ENCODE measurements around the gene GCC2. TPM values are rescaled to one million over a fixed set of nuclear protein-coding genes. Genes with fewer than 3 reads are reported as not detected.

GCC2 gene
- total RNA-seq, 3 donors from 2014 or later (not counting 1 experiment from before 2014, with no cell fraction given): 84.8 to 110 (median 89.6) TPM

DNA sequence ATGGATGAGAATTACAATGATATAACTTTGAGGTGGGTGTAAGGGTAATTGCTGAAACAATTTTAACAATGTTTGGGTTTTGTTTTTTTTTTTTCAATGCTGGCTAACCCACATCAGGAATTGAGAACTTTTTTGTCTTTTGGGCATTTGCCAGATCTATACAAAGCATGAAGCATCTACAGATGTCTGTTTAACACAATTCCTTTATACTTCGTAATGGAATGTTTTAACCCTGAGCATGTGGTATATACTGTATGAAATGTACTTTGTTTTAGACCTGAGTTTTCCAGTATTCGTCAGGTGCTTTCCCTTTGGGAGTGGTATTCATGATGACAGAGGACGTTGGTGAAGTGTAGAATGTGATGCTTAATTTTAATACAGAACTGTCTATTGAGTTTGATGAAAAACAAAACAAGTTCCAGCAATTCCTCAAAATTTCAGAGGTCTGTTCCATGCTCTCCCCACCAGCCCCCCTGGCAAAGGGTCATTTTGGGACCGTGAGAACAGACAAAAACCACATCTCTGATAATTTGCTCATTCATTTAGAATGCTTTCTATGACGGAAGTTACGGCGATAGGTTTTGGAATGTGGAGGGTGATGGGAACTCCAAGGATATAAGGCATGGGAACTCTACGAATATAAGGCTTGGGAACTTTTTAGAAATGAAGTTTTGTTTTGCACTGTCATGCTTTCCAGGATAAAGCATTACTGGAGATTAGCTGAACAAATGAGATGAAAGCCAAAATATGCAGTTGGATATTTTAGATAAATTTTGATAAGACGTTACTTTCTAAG is 99.4 kb downstream of the GCC2 start:
- H3K9me3 ChIP-seq (ENCODE audit: control insufficient read depth, insufficient read depth, low read length): no peaks in the 10 kb centered on the region
- no peaks in the 10 kb centered on the region for H3K4me1 ChIP-seq (ENCODE audit: control insufficient read depth, insufficient read depth, low read length)
- intact Hi-C loops (cut with micrococcal nuclease): no loop called here
- 87% methylated on average over 8 of the region's 9 CpGs for WGBS (ENCODE audit: insufficient coverage)
- DNase-seq: no peak
- Mint-ChIP-seq H3K4me1 (peaks cover 6% of the 10 kb centered on the region in 2 donors), H3K36me3 (no peaks in the 10 kb centered on the region), H3K9me3 (no peaks in the 10 kb centered on the region), H3K27me3 (ENCODE audit: low read depth in 2 of 2) (no peaks in the 10 kb centered on the region), H3K4me3 (no peak overlapping the region), H3K27ac (no peak overlapping the region)
- H3K27me3 ChIP-seq (ENCODE audit: control insufficient read depth, insufficient read depth, low read length): no peaks in the 10 kb centered on the region
- TF ChIP-seq, protein P1, sequence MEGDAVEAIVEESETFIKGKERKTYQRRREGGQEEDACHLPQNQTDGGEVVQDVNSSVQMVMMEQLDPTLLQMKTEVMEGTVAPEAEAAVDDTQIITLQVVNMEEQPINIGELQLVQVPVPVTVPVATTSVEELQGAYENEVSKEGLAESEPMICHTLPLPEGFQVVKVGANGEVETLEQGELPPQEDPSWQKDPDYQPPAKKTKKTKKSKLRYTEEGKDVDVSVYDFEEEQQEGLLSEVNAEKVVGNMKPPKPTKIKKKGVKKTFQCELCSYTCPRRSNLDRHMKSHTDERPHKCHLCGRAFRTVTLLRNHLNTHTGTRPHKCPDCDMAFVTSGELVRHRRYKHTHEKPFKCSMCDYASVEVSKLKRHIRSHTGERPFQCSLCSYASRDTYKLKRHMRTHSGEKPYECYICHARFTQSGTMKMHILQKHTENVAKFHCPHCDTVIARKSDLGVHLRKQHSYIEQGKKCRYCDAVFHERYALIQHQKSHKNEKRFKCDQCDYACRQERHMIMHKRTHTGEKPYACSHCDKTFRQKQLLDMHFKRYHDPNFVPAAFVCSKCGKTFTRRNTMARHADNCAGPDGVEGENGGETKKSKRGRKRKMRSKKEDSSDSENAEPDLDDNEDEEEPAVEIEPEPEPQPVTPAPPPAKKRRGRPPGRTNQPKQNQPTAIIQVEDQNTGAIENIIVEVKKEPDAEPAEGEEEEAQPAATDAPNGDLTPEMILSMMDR (IDR thresholded peaks at IDR 0.05): no peak
- no peak overlapping the region for H3K4me3 ChIP-seq (ENCODE audit: low read length)
- ATAC-seq: no peak
- no peaks in the 10 kb centered on the region for H3K36me3 ChIP-seq (ENCODE audit: control insufficient read depth, insufficient read depth, low read length)
- no peak overlapping the region for H3K27ac ChIP-seq (ENCODE audit: low read length)

DNA sequence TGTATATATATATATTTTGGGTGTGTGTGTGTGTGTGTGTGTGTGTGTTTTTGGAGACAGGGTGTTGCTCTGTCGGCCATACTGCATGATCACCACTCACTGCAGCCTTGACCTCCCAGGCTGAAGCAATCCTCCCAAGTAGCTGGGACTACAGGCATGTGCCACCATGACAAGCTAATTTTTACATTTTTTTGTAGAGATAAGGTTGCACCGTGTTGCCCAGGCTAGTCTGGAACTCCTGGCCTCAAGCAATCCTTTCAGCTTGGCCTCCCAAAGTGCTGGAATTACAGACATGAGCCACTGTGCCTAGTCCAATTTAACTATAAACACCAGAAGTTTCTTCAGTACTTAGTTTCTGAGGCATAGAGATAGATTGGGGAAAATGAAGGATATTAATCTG is 103.6 kb downstream of the GCC2 start:
- no peak overlapping the region for H3K4me3 Mint-ChIP-seq
- TF ChIP-seq, protein P1 (IDR thresholded peaks at IDR 0.05): no peak
- H3K4me1 Mint-ChIP-seq: peaks cover 16 to 17% of the 10 kb centered on the region in 2 donors
- WGBS (ENCODE audit: insufficient coverage): 96% methylated on average over 2 of the region's 2 CpGs
- intact Hi-C loops (cut with micrococcal nuclease): no loop called here
- Histone ChIP-seq H3K9me3 (ENCODE audit: control insufficient read depth, insufficient read depth, low read length) (no peaks in the 10 kb centered on the region), H3K27ac (ENCODE audit: low read length) (no peak overlapping the region), H3K4me3 (ENCODE audit: low read length) (no peak overlapping the region), H3K36me3 (ENCODE audit: control insufficient read depth, insufficient read depth, low read length) (no peaks in the 10 kb centered on the region), H3K27me3 (ENCODE audit: control insufficient read depth, insufficient read depth, low read length) (no peaks in the 10 kb centered on the region), H3K4me1 (ENCODE audit: control insufficient read depth, insufficient read depth, low read length) (no peaks in the 10 kb centered on the region)
- no peaks in the 10 kb centered on the region for H3K9me3 Mint-ChIP-seq
- DNase-seq (no peak), ATAC-seq (no peak)
- no peaks in the 10 kb centered on the region for H3K27me3 Mint-ChIP-seq (ENCODE audit: low read depth in 2 of 2)
- no peak overlapping the region for H3K27ac Mint-ChIP-seq
- no peaks in the 10 kb centered on the region for H3K36me3 Mint-ChIP-seq

DNA sequence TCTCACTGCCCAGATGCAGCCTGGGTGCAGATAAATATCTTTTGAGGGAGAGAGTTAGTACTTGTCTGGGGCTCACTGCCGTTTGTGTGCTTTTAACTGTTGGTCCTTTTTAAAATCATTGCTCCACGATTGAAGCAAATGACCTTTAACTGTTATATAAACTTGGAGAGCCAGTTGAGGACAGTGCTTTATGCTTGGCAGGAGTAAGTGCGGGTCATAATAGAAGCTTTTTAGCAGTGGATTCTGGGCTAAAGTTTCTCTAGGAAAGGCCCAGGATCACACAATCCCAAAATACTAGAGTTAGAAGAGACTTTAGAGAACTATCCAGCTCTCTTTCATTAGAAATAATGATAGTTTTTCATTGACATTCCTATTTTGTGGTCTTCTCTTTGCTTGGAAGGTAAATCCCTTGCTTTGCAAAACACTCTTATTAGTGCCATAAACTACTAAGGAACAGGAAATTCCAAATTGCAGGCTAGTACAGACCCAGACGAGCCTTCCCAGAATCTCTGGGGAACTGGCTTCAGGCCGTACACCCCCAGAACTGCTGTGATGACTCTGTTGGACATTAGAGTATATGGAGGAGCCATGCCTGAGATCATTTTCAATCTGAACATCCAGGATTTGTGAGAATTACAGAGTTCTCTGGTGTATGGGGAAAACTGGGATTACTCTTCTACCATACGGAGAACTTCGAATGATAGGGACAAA is 104.4 kb downstream of the GCC2 start:
- Mint-ChIP-seq H3K9me3 (no peaks in the 10 kb centered on the region), H3K4me1 (peaks cover 11 to 17% of the 10 kb centered on the region in 2 donors), H3K27ac (no peak overlapping the region), H3K4me3 (no peak overlapping the region), H3K36me3 (no peaks in the 10 kb centered on the region), H3K27me3 (ENCODE audit: low read depth in 2 of 2) (no peaks in the 10 kb centered on the region)
- intact Hi-C loops (cut with micrococcal nuclease): no loop called here
- no peaks in the 10 kb centered on the region for H3K4me1 ChIP-seq (ENCODE audit: control insufficient read depth, insufficient read depth, low read length)
- 87% methylated on average over 7 of the region's 7 CpGs for WGBS (ENCODE audit: insufficient coverage)
- H3K4me3 ChIP-seq (ENCODE audit: low read length): no peak overlapping the region
- H3K27me3 ChIP-seq (ENCODE audit: control insufficient read depth, insufficient read depth, low read length): no peaks in the 10 kb centered on the region
- no peak for ATAC-seq
- H3K27ac ChIP-seq (ENCODE audit: low read length): no peak overlapping the region
- no peak for DNase-seq
- TF ChIP-seq, protein P1 (IDR thresholded peaks at IDR 0.05): no peak
- no peaks in the 10 kb centered on the region for H3K9me3 ChIP-seq (ENCODE audit: control insufficient read depth, insufficient read depth, low read length)
- no peaks in the 10 kb centered on the region for H3K36me3 ChIP-seq (ENCODE audit: control insufficient read depth, insufficient read depth, low read length)
